H1 (cell line): Measurements from ENCODE around the gene PHTF2. TPM values are rescaled to one million over a fixed set of nuclear protein-coding genes. Genes with fewer than 3 reads are reported as not detected.
"Not testable (repeated sequence)": the region's sequence is repeated elsewhere in the genome, so short reads cannot be mapped to it uniquely, and the experiment has no call there.

Experiments
- CTCF ChIA-PET: fragments of 300-600 bp; sonication (Branson Sonifier 250); formaldehyde crosslinking; loops from one replicate; lab custom pipeline; 2021; ENCODE audit not compliant: partially characterized antibody; lab: Charles Lee
- POLR2A ChIA-PET: fragments of 300-600 bp; sonication (Branson Sonifier 250); formaldehyde crosslinking; loops from one replicate; lab custom pipeline; 2021; ENCODE audit warnings: inconsistent platforms; ENCODE audit not compliant: partially characterized antibody; lab: Charles Lee
- DNase-seq, 2 experiments: peaks; one replicate each; pipeline versions ENCODE4 v3.0.0 to v3.0.0-alpha.2; 2010 to 2022; ENCODE audit warnings: low spot score in 2 of 2, low read depth in 1 of 2, mixed read lengths in 1 of 2
- FAIRE-seq: peaks from 2 replicates; lab custom pipeline; 2011; peaks lifted over from hg19 to GRCh38; lab: Jason Lieb, UNC
- H2AFZ ChIP-seq: 2 replicates; pipeline ENCODE4 v1.8.1; 2012; ENCODE audit warnings: low read length, inconsistent platforms
- H2AK5ac ChIP-seq: 2 replicates; pipeline ENCODE4 v1.6.1; 2013; ENCODE audit warnings: low read depth, low read length
- H2BK120ac ChIP-seq: replicated peaks from 2 replicates; pipeline ENCODE3; 2013; ENCODE audit warnings: low read depth, low read length, inconsistent platforms
- H2BK12ac ChIP-seq: 2 replicates; pipeline ENCODE4 v1.6.1; 2013; ENCODE audit warnings: low read depth, low read length
- H2BK15ac ChIP-seq: 2 replicates; pipeline ENCODE4 v1.6.1; 2013; ENCODE audit warnings: low read length
- H2BK20ac ChIP-seq: 2 replicates; pipeline ENCODE4 v1.6.1; 2013; ENCODE audit warnings: low read length
- H2BK5ac ChIP-seq: 2 replicates; pipeline ENCODE4 v1.6.1; 2013; ENCODE audit warnings: low read depth, low read length
- H3K14ac ChIP-seq: 2 replicates; pipeline ENCODE4 v1.6.1; 2013; ENCODE audit warnings: inconsistent platforms; ENCODE audit not compliant: insufficient read length
- H3K18ac ChIP-seq: 2 replicates; pipeline ENCODE4 v1.6.1; 2013; ENCODE audit warnings: low read length; ENCODE audit errors: extremely low read depth
- H3K23ac ChIP-seq: 2 replicates; pipeline ENCODE4 v1.6.1; 2013; ENCODE audit warnings: inconsistent platforms; ENCODE audit not compliant: insufficient read length
- H3K23me2 ChIP-seq: 2 replicates; pipeline ENCODE4 v1.6.1; 2013; ENCODE audit warnings: low read depth, low read length
- H3K27ac ChIP-seq: 2 replicates; pipeline ENCODE4 v1.6.1; 2011; ENCODE audit warnings: low read depth, low read length, inconsistent platforms
- H3K27me3 ChIP-seq, 4 experiments: replicated peaks in 1 of 4; 1 replicate in 1 of 4; 2 replicates in 3 of 4; pipeline versions ENCODE4 v1.6.1 to v1.8.1; 2011 to 2013; ENCODE audit warnings: low read length in 3 of 4, mild to moderate bottlenecking in 3 of 4, inconsistent platforms in 2 of 4, mixed read lengths in 2 of 4, moderate library complexity in 1 of 4; ENCODE audit not compliant: control insufficient read depth in 3 of 4, insufficient read depth in 3 of 4; ENCODE audit errors: extremely low read depth in 1 of 4
- H3K36me3 ChIP-seq, 4 experiments: 2 replicates each; pipeline versions ENCODE4 v1.6.1 to v1.8.1; 2011 to 2013; ENCODE audit warnings: mild to moderate bottlenecking in 4 of 4, low read length in 3 of 4, moderate library complexity in 2 of 4, control low read depth in 1 of 4, inconsistent platforms in 1 of 4; ENCODE audit not compliant: insufficient read depth in 4 of 4, control insufficient read depth in 2 of 4
- H3K4ac ChIP-seq: replicated peaks from 2 replicates; pipeline ENCODE3; 2013; ENCODE audit warnings: low read length, low read depth, mixed read lengths, inconsistent platforms; ENCODE audit not compliant: insufficient read length
- H3K4me1 ChIP-seq, 4 experiments: replicated peaks in 1 of 4; 1 replicate in 1 of 4; 2 replicates in 3 of 4; pipeline versions ENCODE4 v1.6.1 to v1.8.1; 2011 to 2013; ENCODE audit warnings: low read length in 3 of 4, inconsistent platforms in 2 of 4, mixed read lengths in 1 of 4; ENCODE audit not compliant: insufficient read depth in 4 of 4, control insufficient read depth in 3 of 4
- H3K4me2 ChIP-seq, 2 experiments: 2 replicates each; pipeline versions ENCODE4 v1.6.1 to v1.8.1; 2011 to 2013; ENCODE audit warnings: low read depth in 2 of 2, low read length in 2 of 2, control low read depth in 1 of 2, inconsistent platforms in 1 of 2, mild to moderate bottlenecking in 1 of 2; ENCODE audit not compliant: insufficient read depth in 1 of 2
- H3K4me3 ChIP-seq, 4 experiments: fragments of 200-600, 300-600 bp in 1 of 4; sonication (generic), shearing (Covaris generic), sonication (Bioruptor Twin) in 1 of 4; 2 replicates each; pipeline versions ENCODE4 v1.5.1 to v1.8.1; 2011 to 2016; ENCODE audit warnings: low read length in 4 of 4, low read depth in 3 of 4, control low read depth in 2 of 4, inconsistent platforms in 2 of 4, mild to moderate bottlenecking in 2 of 4, mixed read lengths in 1 of 4, moderate library complexity in 1 of 4; ENCODE audit not compliant: insufficient read depth in 2 of 4; ENCODE audit errors: extremely low read depth in 1 of 4
- H3K56ac ChIP-seq: replicated peaks from 2 replicates; pipeline ENCODE3; 2013; ENCODE audit warnings: low read depth, mild to moderate bottlenecking, mixed read lengths, low read length, inconsistent platforms; ENCODE audit not compliant: insufficient read length
- H3K79me1 ChIP-seq: 2 replicates; pipeline ENCODE4 v1.6.1; 2013; ENCODE audit warnings: low read depth, low read length, control low read depth
- H3K79me2 ChIP-seq, 2 experiments: 2 replicates each; pipeline versions ENCODE4 v1.6.1 to v1.8.1; 2012 to 2013; ENCODE audit warnings: low read length in 2 of 2, mild to moderate bottlenecking in 2 of 2, inconsistent platforms in 1 of 2; ENCODE audit not compliant: insufficient read depth in 2 of 2, control insufficient read depth in 1 of 2
- H3K9ac ChIP-seq, 4 experiments: replicated peaks in 1 of 4; 1 replicate in 1 of 4; 2 replicates in 3 of 4; pipeline versions ENCODE4 v1.6.1 to v1.8.1; 2011 to 2013; ENCODE audit warnings: low read depth in 3 of 4, low read length in 3 of 4, control low read depth in 2 of 4, mild to moderate bottlenecking in 2 of 4, moderate library complexity in 2 of 4, inconsistent platforms in 1 of 4; ENCODE audit errors: extremely low read depth in 1 of 4
- H3K9me3 ChIP-seq, 2 experiments: 2 replicates each; pipeline versions ENCODE4 v1.6.1 to v1.8.1; 2012 to 2013; ENCODE audit warnings: mild to moderate bottlenecking in 2 of 2, moderate library complexity in 2 of 2, control low read depth in 1 of 2, inconsistent platforms in 1 of 2, low read depth in 1 of 2, low read length in 1 of 2, mixed read lengths in 1 of 2; ENCODE audit not compliant: insufficient read depth in 2 of 2
- H4K20me1 ChIP-seq, 2 experiments: replicated peaks in 1 of 2; 2 replicates each; pipeline versions ENCODE3 to v1.8.1; 2011 to 2013; ENCODE audit warnings: inconsistent platforms in 2 of 2, low read length in 2 of 2, mild to moderate bottlenecking in 1 of 2; ENCODE audit not compliant: insufficient read depth in 2 of 2, control insufficient read depth in 1 of 2
- H4K5ac ChIP-seq: 2 replicates; pipeline ENCODE4 v1.6.1; 2013; ENCODE audit warnings: low read length, low read depth, mixed read lengths, inconsistent platforms; ENCODE audit not compliant: insufficient read length
- H4K8ac ChIP-seq: 2 replicates; pipeline ENCODE4 v1.8.0; 2013; ENCODE audit warnings: mild to moderate bottlenecking, moderate library complexity, low read length, inconsistent platforms; ENCODE audit not compliant: insufficient read depth; ENCODE audit errors: extremely low read depth
- H4K91ac ChIP-seq: replicated peaks from 2 replicates; pipeline ENCODE3; 2013; ENCODE audit warnings: low read length, mixed read lengths, inconsistent platforms; ENCODE audit not compliant: insufficient read length
- BCL11A ChIP-seq, 2 experiments: IDR thresholded peaks; one replicate each; pipeline ENCODE4 v1.6.1; 2011; ENCODE audit warnings: low read depth in 2 of 2, low read length in 2 of 2, mild to moderate bottlenecking in 2 of 2
- CBX5 ChIP-seq: fragments of 300-800, 300-1000 bp; sonication (generic); IDR thresholded peaks from 2 replicates; pipeline ENCODE4 v1.7.1; 2016; ENCODE audit warnings: antibody characterized with exemption, low read length, low read depth
- CHD1 ChIP-seq: IDR thresholded peaks from 2 replicates; pipeline ENCODE4 v1.6.1; 2012; ENCODE audit warnings: low read depth, low read length, improper control_type of control experiment
- CTBP2 ChIP-seq: IDR thresholded peaks from 2 replicates; pipeline ENCODE4 v1.7.0; 2011; ENCODE audit warnings: borderline replicate concordance, mild to moderate bottlenecking, moderate library complexity, mixed read lengths, low read length; ENCODE audit not compliant: insufficient read depth, insufficient read length
- EGR1 ChIP-seq: IDR thresholded peaks from 2 replicates; pipeline ENCODE4 v1.6.1; 2011; ENCODE audit warnings: low read depth, low read length, borderline replicate concordance
- FOSL1 ChIP-seq: IDR thresholded peaks from 2 replicates; pipeline ENCODE4 v1.6.1; 2011; ENCODE audit warnings: mild to moderate bottlenecking, low read depth, low read length, moderate library complexity; ENCODE audit not compliant: insufficient read depth
- MAX ChIP-seq: IDR thresholded peaks from 2 replicates; pipeline ENCODE4 v1.6.1; 2012; ENCODE audit warnings: inconsistent platforms
- PHF8 ChIP-seq: fragments of 200-600 bp; sonication (generic); conservative IDR thresholded peaks from 2 replicates; pipeline ENCODE4 v1.7.1; 2012; ENCODE audit warnings: low read depth, mild to moderate bottlenecking, inconsistent platforms, low read length, moderate library complexity
- POU5F1 ChIP-seq: IDR thresholded peaks from 2 replicates; pipeline ENCODE4 v1.6.1; 2011; ENCODE audit warnings: low read depth, mild to moderate bottlenecking, low read length, moderate library complexity
- SP1 ChIP-seq: IDR thresholded peaks from 2 replicates; pipeline ENCODE4 v1.6.1; 2011; ENCODE audit warnings: low read depth, low read length
- TBP ChIP-seq: IDR thresholded peaks from 2 replicates; pipeline ENCODE4 v1.6.1; 2011; ENCODE audit warnings: low read depth, low read length, improper control_type of control experiment
- TEAD4 ChIP-seq: IDR thresholded peaks from 2 replicates; pipeline ENCODE4 v1.6.1; 2012; ENCODE audit warnings: low read depth, low read length, inconsistent platforms, mixed read lengths
- WGBS, 2 experiments: shearing (Covaris generic) in 1 of 2; methylation state at CpG; one replicate each; pipeline versions ENCODE4 v1.1.6 to v1.1.7; 2013 to 2015; ENCODE audit warnings: low lambda C conversion rate in 2 of 2, mixed read lengths in 2 of 2, inconsistent platforms in 1 of 2, low coverage in 1 of 2, missing lambda C conversion rate in 1 of 2; ENCODE audit not compliant: insufficient replicate concordance in 2 of 2, insufficient coverage in 1 of 2, insufficient read length in 1 of 2; ENCODE audit errors: extremely low coverage in 1 of 2, missing lambda C conversion rate in 1 of 2; 5-methylcytosine and 5-hydroxymethylcytosine counted together
- polyA plus RNA-seq, 7 experiments: library from polyadenylated mRNA; depleted of rRNA in 3 of 7; stranded (reverse) in 5 of 7; unstranded in 2 of 7; fragments of >200 nt in 5 of 7; fragments of 200-250 nt in 2 of 7; gene quantifications; 1 replicate in 5 of 7; 2 replicates in 1 of 7; 4 replicates in 1 of 7; pipeline versions ENCODE4 v1.2.1 to v1.2.3, GENCODE V29; 2011 to 2013; ENCODE audit warnings: missing spikeins in 2 of 7, mixed read lengths in 2 of 7
- total RNA-seq: library from RNA; stranded (reverse); fragmentation: NEBNext Ultra II Directional; extraction: Animal tissue kit (Norgen Biotek cat#: 25700); gene quantifications from 2 replicates; pipeline ENCODE4 v1.2.1, GENCODE V29; 2021

The PHTF2 gene
- total and polyA plus RNA-seq, 2 of the 8 experiments (the other 6 are each of a cell fraction or from before 2014, with no cell fraction given) = 9.0 to 25.4 TPM

GRCh38 chr7:77995717-77996116 lies 197.1 kb downstream of the PHTF2 start (continued):
- TF ChIP-seq TEAD4 (0 out of 2 replicates have a peak, but pooled peaks have one; percentile 24), CHD1 (no peak), FOSL1 (no peak), TBP (no peak), CTBP2 (no peak), SP1 (no peak), EGR1 (no peak), POU5F1 (no peak), BCL11A (IDR thresholded peaks at IDR 0.05; ENCODE audit: low read depth in 2 of 2, low read length in 2 of 2) (no peak), PHF8 (no peak), CBX5 (no peak), MAX (no peak)
- TF ChIP-seq, all 59 proteins: peak for 3

- H3K4me1 ChIP-seq, H2BK5ac ChIP-seq, H3K36me3 ChIP-seq, H2BK20ac ChIP-seq, H4K5ac ChIP-seq, H3K4ac ChIP-seq, H3K4me2 ChIP-seq, H2AFZ ChIP-seq, H2BK12ac ChIP-seq, H3K79me2 ChIP-seq, H3K27ac ChIP-seq, H2AK5ac ChIP-seq, FAIRE-seq, H3K23me2 ChIP-seq, H4K8ac ChIP-seq, DNase-seq, H2BK120ac ChIP-seq, H4K20me1 ChIP-seq, H2BK15ac ChIP-seq, H3K23ac ChIP-seq, H3K18ac ChIP-seq, H3K4me3 ChIP-seq, H3K27me3 ChIP-seq, H3K56ac ChIP-seq, H3K79me1 ChIP-seq, H4K91ac ChIP-seq, H3K9me3 ChIP-seq, POLR2A ChIA-PET, H3K14ac ChIP-seq, H3K9ac ChIP-seq: not testable (repeated sequence)
- WGBS, 2 experiments = 75% methylated on average over 3 of the region's 3 CpGs; no CpG with 5 or more reads in 1 of the 2 experiments
- CTCF ChIA-PET = interaction anchor here (0.6 to 4.2 kb wide), 6 partner anchors 10 to 136 kb away, joined by 3 to 20 read pairs (median 6); no protein-coding TSS in a partner anchor
Observed at GRCh38 chr7:77999168-77999567, 200.6 kb downstream of the PHTF2 start.
